ENCODE measurements around the gene MYO5B.

Gene MYO5B

DNA sequence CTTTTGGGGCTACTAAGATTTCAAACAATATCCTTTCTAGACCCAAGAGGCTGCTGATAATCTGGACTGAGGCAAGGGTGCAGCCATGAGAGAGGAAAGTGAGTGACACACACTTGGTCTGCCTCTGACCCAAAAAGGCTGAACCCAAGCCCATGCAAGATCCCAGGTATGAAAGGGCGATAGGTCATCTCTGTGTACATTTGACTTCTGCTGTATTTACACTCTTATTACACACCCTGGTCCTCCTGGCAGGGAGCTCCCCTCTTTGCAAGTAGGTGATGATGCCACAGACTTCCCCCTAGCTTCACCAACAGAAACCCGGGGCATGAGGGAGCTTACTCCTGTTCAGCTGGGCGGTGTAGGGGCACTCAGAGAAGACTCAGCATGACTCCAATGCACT lies 319.8 kb downstream of the MYO5B start:
- DNase-seq, result no peak

DNA sequence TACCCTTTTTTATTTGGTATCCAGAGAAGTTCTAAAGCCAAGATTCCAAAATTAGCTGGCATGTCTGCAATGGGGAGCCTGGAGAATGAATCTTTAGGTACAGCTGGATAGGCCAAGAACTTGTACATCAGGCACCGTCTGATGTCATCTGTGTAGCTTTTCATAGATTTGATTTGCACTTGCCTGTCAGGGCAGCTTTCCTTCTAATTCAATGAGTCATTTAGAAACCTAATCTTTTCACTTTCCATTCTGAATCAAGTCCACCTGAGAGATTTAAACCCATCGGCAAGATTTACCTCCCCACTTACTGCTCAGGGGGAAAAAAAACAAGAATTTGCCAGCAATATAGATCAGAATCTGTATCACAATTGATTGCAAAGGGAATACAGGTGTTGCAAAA lies 320.7 kb downstream of the MYO5B start:
- no peak for DNase-seq

DNA sequence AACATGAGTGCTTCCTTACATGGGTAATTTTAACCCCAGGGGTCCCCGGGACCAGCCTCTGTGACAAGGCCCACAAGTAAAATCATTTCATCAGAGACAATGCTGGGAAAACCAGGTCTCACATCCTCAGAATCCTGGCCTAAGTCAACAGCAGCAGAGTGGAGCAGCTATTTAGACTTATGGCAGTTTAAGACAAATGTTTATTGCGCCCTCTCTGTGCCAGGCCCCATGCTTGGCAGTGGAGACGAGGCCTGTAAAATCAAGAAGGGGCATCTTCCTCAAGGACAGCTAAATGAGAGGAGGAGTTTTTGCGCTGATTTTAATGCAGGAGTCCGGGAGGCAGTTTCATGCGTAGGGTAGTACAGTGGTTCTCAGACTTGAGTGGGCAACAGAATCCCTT lies 325.6 kb downstream of the MYO5B start:
- no peak for DNase-seq

DNA sequence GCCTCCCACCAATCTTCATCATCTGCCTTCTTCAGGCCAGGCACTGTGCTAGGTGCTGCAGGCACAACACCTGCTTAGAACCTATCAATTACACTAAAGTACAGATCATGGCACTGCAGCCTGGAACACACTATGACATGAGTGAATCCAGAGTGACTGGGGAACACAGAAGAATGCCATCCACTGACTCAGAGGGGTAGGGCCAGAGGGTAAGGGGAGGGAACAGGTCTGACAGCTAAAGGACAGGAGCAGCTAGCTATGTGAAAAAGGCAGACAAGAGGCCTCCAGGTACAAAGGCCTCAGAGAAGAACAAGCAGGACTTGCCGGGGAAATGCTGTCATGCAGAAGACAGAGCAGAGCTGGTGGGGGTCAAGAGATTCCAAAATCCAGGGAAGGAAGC lies 328.3 kb downstream of the MYO5B start:
- no peak for DNase-seq

DNA sequence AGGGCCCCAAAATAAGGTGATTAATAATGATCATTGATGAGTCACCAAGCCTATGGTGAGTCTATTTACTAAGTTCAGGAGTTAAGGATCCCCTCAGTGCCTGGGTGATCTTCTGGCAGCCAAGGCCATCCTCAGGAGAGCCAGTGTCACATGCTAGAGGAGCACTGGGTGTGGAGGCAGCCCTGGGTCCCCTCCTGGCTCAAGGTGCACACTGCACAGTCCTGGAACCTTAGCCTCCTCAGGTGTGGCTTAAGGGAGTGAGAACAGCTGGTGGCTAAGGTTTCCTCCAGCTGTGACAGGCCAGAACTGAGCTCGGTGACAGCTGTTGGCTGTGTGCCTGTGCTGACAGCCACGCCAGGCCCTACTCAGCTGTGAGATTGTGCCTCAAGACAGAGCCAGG lies 329.5 kb downstream of the MYO5B start:
- no peak for DNase-seq

DNA sequence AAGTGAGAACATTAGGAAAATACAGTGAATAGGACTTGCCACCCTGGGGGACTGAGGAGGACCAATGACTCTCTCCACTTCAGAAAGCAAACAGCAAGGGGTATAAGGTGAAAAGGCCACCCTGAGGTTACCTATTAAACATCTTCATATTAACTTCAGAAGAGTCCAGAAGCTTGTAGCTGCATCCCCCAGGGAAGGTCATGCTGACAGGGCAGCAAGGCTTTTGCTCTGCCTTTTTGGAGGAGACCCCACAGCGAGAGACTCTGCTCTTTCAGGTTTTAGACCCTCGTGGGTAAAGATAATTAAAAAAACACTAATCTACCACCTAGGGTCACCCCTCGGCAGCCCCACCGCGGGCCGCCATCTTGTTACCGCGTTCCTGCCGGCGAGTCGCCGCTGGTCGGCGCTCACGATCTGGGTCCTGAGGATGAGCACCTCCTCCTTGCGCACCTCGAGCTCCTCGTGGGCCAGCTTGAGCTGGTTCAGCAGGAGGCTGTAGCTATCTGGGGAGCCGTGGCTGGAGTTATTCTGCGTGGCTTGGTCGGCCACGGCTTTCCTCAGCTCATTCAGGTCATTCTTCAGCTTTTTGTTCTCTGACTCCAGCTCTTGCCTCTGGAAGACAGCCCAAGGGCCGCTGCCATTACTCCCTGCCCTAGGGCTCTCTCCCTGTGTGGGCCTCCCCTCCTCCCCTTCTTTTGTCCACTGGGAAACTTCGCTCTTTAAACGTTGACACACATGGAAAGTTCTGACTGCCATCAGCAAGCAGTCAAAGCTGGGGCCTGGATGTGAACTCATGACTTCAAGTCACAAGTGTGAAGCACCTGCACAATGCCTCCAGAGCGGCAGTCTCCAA lies 331.0 kb downstream of the MYO5B start:
- DNase-seq, result no peak

DNA sequence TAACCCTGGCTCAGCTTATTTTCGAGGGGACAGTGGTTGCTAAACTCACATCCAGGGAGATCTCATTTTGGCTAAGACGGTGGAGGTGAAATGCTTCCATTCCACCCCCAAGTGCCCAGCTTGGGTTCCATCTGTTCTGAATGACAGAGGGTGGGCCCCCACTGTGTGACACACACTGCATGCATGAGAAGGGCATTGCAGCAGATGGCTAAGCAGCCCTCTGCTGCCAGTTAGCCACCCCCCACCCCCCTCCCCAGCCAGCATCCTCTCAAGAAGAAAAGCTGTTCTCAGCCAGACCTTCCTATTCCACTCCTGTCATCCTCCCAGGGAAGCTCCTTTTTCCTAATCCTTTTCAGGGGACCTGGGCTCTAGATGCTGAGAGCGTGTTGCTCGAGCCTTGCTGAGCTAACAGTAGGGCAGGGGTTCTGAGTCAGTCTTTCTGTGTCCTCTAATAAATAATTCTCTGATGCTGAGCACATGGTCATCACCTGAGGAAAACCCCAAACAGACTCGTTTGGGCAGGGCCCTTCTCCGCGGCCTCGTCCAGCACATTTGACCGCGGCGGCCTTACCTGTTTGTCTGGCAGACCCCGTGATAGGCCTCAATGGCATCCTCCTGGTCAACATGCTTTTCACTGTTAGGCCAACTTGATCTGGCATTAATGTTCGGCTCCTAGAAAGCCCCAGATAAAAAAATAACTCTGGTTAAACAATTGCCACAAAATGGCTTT lies 332.1 kb downstream of the MYO5B start:
- no peak for DNase-seq

DNA sequence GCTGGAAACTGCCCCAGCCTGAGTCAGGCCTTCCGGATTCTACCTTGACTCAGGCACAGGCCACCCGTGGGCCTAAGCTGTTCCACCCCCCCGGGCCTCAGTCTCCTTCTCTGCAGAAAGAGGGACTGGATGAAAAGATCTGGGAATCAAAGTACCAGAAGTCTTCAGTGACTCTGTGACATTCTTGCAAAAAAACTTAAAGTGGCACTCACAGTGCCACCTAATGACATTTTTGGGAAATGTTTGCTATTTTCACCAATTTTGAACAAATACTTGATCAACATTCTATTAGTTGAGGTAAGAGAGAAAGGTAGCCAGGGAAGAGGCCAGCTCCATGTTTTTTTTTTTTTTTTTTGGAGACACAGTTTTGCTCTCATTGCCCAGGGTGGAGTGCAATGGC lies 333.3 kb downstream of the MYO5B start:
- no peak for DNase-seq

DNA sequence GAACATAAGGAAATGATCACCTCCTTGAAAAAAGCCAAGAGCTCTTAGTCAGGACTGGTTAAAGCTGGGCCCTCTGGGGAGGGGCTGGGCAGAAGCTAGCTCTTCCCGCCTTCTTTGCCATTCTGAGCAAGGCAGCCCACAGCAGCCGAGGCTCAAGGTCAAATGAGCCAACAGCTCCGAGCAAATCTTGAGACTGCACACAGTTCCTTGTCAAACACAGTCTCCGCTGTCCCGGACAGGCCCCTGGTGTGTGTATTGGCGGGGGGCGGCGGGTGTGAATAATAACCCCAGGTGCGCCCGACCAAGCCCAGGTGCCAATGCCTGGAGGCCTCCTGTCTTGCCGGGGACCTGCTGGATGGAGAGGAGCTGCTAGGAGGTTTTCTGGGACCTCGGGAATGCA lies 335.2 kb downstream of the MYO5B start:
- DNase-seq, result no peak

DNA sequence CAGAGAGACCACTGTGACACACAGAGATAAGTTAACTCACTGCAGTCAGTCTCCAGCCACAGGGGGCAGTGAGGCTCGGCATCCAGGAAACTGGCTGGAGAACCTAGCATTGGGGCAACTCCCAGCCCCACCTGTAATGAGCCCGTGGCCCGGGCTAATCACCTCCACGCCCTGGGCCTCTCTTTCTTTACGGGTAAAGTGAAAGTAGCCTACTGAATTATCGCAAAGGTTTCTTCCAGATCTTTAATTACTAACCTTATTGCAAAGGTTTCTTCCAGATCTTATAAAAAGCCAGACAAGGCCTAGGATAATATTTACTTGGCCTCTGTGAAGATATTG lies 336.0 kb downstream of the MYO5B start:
- no peak for DNase-seq

DNA sequence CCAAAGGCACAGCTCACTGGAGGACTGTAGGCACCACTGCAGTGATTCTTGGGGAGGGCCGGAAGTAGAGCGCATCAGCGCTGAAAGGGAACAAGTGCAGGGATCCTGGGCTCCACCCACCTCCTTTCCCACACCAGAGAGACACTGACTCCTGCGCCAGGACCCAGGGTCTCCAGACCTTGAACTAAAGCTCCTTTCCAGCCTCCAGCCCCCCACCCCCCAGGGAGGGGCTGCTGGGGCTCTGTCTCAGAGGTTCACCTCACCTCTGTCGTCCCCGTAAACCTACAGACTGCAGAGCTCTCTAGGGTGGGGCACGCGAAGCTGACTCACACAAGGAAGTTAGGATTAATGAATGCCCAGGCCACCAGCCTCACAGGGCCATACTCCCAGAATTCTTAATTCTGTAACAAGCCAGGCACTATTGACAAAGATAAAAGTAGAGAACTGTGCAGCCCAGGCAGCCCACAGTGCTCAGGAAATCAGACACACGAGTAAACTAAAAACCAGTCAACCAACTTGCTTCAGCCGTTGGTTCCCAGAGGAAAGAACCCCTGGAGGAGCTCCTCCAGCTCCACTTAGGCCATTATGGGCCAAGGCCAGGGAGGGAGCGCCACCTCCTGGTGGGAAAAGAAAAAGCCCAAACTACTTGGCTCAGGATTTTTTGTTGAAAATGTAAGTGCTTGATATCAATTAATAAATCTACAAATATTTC lies 336.5 kb downstream of the MYO5B start:
- peak in 1 of 2 donors; percentile 15 for DNase-seq

DNA sequence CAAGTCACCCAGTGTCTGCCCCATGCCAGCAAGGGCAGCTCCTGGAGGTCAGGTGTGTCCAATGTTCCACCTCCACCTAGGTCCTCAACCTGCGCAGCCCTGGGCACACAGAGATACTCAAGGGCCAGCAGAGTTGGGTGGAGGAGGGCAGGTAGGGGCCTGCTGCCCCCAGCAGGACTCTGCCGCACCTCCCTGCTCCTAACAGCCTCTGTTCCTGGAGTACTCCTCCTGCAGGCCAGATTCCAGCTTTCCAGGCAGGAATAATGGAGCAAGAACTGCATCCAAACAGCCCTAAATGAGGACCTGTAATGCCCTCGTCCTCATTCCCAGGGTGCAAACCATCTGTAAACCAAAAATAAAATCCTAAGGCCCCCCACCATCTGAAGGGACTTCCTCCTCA lies 337.2 kb downstream of the MYO5B start:
- no peak for DNase-seq

DNA sequence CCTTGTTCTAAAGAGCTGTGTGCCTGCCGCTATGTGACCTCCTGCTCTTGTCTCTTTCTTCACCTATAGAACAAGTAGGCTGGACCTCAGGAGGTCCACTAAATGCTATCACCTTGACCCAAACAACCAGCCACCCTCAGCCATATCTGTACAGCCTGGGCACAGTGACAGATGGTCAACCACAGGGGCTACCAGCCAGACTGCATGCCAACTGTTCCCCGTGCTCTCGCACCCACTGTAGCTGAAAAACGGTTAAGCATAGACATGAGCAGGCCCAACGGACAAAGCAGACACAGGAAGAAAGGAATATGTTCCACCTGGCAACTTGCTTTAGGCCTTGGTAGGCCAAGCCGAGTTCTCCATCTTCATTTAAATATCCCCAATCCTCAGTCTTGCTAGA lies 338.5 kb downstream of the MYO5B start:
- DNase-seq, result no peak

DNA sequence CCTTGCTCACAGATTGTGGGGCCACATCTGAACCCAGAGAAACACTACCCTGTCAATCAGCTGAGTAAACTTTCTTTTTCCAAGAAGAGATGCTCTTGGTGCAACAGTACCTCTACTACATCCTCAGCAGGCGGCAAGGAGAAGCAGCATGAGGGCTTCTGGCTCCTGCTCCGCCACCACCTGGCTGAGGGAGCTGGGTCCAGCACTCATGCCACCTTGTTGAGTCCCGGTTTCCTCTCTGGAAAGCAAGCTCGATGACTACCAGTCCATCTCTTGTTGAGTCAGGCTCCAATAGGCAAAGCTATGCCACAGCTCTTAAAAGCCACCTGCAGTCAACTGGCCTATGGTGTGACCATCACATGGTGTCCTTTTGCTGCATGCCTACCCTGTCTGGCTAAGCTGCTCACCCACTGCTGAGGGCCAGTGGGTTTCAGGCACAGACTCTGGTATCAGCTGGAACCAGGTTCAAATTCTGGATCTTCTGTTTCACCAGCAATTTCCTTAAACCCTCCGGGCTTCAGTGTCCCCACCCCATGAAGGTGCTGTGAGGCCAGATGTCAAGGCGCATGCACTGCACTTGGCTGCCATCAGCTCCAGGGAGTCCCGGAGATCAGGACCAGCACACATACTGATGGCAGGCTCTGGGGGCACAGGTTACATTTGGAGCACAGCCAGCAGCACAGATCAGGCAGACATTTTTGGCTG lies 339.1 kb downstream of the MYO5B start:
- no peak for DNase-seq

DNA sequence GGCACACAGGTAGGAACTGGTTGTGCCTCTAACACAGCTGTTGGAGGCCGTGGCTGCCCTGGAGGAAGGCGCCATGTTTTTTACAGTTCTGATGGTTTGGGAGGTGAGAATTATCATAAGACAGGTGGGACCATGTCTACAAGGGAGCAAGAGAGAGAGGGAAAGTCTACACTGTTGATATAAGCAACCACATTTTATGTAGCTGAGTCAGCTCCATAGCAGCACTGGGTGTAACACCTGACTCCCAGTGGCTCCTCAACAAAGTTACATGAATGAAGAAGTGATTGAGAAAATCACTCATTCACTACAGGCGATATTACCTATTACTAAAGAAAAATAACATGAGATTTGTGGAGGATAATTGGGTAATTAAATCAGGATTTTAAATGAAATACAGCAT lies 340.3 kb downstream of the MYO5B start:
- no peak for DNase-seq

DNA sequence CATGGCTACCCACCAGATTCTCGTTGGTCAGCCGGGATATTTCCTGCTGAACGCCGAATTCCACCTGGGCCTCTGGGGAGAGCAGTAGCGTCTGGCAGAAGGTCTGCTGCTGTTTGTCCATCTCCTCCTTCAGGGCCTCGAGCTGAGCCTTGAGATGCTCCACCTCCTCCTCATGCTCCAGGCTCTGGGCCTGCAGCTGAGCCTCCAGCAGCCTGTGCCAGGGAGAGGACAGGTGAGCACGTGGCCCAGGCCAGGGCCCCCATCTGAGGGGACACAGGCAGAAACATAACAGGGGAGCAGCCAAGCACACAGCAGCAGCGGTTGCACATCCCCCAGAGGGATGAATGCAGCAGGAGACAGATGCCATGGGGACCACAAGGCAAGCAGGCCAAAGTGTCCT lies 341.5 kb downstream of the MYO5B start:
- no peak for DNase-seq

DNA sequence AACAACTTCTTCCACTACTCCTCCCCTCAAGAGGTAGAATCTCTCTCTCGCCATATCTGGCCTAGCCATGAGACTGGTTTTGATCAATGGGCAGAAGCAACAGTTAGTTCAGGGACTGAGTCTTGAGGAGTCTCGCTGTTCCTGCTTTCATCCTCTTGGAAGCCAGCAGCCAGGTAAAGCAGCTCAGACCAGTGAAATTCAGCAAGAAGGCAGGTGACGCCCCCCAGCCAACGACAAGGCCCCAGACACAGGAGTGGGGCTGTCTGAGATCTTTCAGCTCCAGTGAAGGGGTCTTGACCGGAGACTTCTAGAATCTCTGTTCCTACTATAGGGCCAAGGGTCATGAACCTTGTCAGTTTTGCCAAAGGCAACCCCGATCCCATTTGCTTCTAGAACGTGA lies 341.9 kb downstream of the MYO5B start:
- DNase-seq, result no peak

DNA sequence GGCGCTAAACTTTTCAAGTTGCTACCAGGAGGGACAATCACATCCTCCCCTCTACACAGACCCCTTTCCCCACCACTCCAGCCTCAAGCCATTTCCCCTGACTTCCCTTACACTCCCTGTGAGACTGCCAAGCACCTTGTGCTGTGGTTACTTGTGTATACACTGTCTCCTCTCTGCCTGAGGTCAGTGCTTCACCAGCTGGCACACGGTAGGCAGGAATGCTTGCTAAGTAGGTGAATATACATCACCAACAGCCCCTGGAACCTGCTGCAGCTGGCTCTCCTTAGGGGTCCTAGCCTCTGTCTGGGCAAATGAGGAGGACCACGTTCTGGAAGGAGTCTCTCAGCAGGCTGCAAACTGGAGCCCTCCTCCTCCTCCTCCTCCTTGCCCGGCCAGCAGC lies 343.3 kb downstream of the MYO5B start:
- DNase-seq, result no peak

DNA sequence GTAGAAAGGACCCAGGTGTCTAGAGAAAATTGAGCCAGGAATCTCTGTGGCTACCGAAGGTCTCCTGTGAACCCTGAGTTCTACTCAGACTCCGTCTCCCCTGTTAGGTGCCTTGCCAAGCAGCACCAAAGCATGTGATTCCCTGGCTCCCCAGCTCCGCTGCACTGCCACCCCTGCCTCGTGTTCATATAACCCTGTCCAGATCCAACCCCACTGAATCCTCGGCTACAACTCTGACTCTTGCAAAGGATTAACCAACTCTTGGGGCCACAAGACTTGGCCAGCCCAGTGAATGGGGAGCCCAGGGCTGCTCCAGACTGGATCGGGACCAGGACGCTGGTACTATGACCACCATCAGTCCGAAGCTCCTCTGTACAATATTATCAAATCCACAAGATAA lies 344.3 kb downstream of the MYO5B start:
- DNase-seq, result no peak

DNA sequence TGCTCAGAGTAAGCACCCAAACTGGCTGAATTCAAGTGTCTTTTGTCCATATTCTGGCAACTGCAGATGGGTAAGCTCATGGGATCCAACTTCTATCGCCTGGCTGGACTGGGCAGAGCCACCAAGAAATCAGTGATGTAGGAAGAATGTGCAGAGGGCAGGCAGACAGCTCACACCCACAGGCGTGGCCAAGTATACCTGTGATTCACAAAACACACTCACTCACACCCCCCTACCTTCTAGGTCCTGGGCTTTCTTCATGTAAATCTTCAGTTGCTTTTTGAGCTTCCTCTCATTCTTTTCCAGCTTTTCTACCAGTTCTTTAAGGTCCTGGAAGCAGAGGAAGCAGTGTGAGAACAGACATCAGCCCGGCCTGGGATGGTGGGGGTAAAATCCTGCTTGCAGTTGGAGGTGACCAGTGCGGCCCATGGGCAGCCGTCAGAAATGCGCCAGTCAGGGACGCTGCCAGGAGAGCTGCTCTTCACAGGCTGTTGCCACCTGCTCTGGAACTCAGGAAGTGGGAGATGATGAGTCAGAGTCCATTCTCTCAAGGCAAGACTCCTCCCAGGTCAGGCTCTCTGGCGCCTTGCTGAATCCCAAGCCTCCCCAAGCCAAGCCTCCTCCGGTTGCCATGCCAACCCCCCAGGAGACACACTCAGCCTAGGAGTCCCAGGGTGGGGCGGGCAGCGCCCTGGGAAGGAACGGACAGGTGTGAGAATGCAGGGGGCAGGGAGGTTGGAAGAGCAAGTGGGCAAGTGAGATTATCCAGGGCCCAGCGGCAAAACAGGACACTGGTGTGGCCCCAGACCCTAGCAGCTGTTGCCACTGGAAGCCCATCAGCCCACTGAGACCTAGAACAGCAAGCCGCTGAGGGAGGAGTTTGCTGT lies 345.4 kb downstream of the MYO5B start:
- no peak for DNase-seq

DNA sequence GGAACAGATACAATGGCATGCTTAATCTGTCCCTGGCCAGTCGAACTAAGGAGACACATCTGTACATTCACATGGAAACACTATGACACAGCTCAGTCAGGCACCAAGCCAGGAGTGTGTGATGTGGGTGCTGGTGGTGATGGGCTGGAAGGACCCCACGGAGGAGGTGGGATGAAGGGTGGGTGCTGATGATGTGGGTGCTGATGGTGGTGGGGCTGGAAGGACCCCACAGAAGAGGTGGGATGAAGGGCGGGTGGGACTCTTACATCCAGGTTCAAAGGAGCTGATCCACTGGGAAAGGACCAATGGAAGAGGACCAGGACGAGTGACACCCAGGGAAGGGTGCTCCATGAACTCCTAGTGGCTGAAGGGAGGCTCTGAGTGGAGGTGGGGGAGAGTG lies 346.8 kb downstream of the MYO5B start:
- no peak for DNase-seq

DNA sequence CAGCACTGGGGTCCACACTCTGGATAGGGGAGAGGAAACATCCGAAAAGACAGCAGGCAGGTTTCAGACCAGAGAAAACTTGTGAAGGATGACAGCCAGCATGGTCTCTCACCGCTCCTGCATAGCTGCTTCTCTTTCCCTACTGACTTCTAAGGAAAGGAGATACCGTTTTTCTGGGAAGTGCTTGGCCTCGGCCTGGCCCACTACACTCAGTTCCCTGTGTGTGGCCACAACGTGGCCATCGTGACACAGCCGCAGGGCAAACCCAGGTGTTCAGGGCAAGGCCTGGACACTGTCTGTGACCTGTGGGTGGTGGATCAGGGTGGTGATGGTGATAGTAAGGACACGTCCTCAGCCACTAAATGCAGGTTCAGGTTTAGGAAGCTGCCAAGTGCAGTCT lies 347.4 kb downstream of the MYO5B start:
- no peak for DNase-seq
